Breast epithelium (tissue), 3 donors: ENCODE measurements around the gene TIRAP.

Experiments
- POLR2A ChIP-seq: fragments of 450-650 bp; IDR thresholded peaks from one replicate; pipeline ENCODE4 v1.6.1; 2016; ENCODE audit warnings: antibody characterized with exemption, mild to moderate bottlenecking, moderate library complexity
- POLR2AphosphoS5 ChIP-seq, 3 donors: sonication (generic); formaldehyde crosslinking; IDR thresholded peaks; one replicate each; pipeline ENCODE4 v1.6.1; 2017; ENCODE audit warnings: antibody characterized with exemption in 3 of 3
- TF ChIP-seq, protein P1 (sequence below), 3 donors: fragments of 450-650 bp; IDR thresholded peaks; one replicate each; pipeline ENCODE4 v1.5.1; 2016 to 2017; ENCODE audit warnings: antibody characterized with exemption in 3 of 3, mild to moderate bottlenecking in 3 of 3, moderate library complexity in 3 of 3

DNA sequence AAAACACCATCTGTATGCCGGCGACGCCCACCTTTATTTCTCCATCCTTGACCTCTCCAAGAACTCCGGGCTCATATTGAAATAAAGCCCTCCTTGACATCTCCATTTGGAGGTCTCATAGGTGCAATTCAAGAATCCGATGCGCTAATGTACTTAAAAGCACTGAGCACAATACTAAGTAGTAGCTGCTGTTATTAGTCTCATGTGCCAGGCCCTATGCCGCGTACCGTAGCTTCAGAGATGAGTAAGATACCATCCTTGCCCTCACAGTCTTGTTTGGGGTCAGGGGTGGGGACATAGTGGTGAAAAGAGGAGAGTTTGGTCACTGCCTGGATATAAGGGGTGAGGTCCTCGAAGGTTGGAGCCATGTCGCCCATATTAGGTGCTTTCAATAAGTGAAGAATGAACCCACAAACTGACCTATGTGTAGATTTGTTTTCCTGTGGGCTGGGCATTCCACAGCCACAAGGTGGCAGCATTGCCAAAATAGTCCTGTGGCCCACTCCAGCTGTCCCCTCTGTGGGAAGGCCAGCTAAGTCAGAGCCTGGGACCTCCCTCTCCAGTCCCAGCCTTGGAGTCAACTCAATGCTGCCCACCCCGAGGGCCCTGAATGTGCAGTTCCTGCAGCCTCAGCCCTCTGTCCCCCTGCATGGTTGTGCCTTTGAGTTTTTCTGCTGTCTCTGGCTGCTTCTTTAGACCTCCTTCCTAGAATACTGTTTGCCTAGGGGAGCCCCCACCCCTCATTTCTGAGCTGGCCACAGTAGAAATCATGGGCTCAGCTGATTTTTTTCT, 27.5 kb downstream of the TIRAP start:
- TF ChIP-seq, protein P1, sequence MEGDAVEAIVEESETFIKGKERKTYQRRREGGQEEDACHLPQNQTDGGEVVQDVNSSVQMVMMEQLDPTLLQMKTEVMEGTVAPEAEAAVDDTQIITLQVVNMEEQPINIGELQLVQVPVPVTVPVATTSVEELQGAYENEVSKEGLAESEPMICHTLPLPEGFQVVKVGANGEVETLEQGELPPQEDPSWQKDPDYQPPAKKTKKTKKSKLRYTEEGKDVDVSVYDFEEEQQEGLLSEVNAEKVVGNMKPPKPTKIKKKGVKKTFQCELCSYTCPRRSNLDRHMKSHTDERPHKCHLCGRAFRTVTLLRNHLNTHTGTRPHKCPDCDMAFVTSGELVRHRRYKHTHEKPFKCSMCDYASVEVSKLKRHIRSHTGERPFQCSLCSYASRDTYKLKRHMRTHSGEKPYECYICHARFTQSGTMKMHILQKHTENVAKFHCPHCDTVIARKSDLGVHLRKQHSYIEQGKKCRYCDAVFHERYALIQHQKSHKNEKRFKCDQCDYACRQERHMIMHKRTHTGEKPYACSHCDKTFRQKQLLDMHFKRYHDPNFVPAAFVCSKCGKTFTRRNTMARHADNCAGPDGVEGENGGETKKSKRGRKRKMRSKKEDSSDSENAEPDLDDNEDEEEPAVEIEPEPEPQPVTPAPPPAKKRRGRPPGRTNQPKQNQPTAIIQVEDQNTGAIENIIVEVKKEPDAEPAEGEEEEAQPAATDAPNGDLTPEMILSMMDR (IDR thresholded peaks at IDR 0.05) = peak; percentile 56 to 79 (median 77)
- no peak for TF ChIP-seq POLR2A
- TF ChIP-seq POLR2AphosphoS5 (IDR thresholded peaks at IDR 0.05) = no peak
